Measurements from ENCODE around the gene OR8B4. TPM values are rescaled to one million over a fixed set of nuclear protein-coding genes. Genes with fewer than 3 reads are reported as not detected.
"Not testable (repeated sequence)": the region's sequence is repeated elsewhere in the genome, so short reads cannot be mapped to it uniquely, and the experiment has no call there.

Gene OR8B4
- total RNA-seq, 2 experiments from 2014 or later: not detected

GRCh38 chr11:124403186-124403585 is 21.5 kb downstream of the OR8B4 start:
- H3K27ac Mint-ChIP-seq; H3K9me3 Mint-ChIP-seq (ENCODE audit: low read depth); H3K4me3 Mint-ChIP-seq; H3K27me3 Mint-ChIP-seq; ATAC-seq; H3K36me3 Mint-ChIP-seq (ENCODE audit: low read depth); DNase-seq; POLR2A ChIA-PET; H3K4me1 Mint-ChIP-seq: not testable (repeated sequence)
- CTCF ChIA-PET: interaction anchor here (1.4 to 5.4 kb wide), 3 partner anchors 15 to 192 kb away, joined by 4 to 36 read pairs (median 17); no protein-coding TSS in a partner anchor
- intact Hi-C loops (cut with DNase I, micrococcal nuclease): loop anchor here (5.0 kb wide), 2 partner anchors 184 to 331 kb away; no protein-coding TSS in a partner anchor

GRCh38 chr11:124402326-124402922 is 22.2 kb downstream of the OR8B4 start:
- no peaks in the 10 kb centered on the region for H3K36me3 Mint-ChIP-seq (ENCODE audit: low read depth)
- ChIA-PET CTCF (interaction anchor here (0.6 to 5.4 kb wide), 13 partner anchors 9 to 213 kb away, joined by 3 to 36 read pairs (median 4); no protein-coding TSS in a partner anchor), POLR2A (no interaction called here)
- peaks cover 4% of the 10 kb centered on the region for H3K27me3 Mint-ChIP-seq
- no peak overlapping the region for H3K4me3 Mint-ChIP-seq
- no peak overlapping the region for H3K27ac Mint-ChIP-seq
- no peaks in the 10 kb centered on the region for H3K9me3 Mint-ChIP-seq (ENCODE audit: low read depth)
- peaks cover 2% of the 10 kb centered on the region for H3K4me1 Mint-ChIP-seq
- DNase-seq: peak; percentile 82
- peak; percentile 93 for ATAC-seq
- intact Hi-C loops (cut with DNase I, micrococcal nuclease): loop anchor here (1.0 to 5.0 kb wide), 3 partner anchors 184 to 330 kb away; no protein-coding TSS in a partner anchor

- intact Hi-C loops (cut with DNase I, micrococcal nuclease): no loop called here
- Mint-ChIP-seq H3K4me1 (peaks cover 2% of the 10 kb centered on the region), H3K9me3 (ENCODE audit: low read depth) (no peaks in the 10 kb centered on the region)
Observed at GRCh38 chr11:124398924-124399323, 25.7 kb downstream of the OR8B4 start, which contains the start of gene OR8B3. Gene OR8B3, minus strand, starts transcription at chr11:124399024. Its CDS starts 1,673 bp downstream, at chr11:124397351.

DNA sequence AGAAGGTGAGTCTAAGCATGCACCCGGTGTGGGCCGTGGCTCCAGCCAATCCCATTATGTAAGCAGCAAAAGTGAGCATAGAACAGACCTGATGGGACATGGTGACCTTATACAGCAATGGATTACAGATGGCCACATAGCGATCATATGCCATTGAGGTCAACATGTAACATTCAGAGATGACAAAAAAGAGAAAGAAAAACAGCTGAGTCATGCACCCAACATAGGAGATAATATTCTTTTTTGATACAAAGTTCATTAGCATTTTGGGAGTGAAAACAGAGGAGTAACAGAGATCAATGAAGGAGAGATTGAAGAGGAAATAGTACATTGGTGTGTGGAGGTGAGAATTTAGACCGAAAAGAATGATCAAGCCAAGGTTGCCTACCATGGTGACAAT is 27.8 kb downstream of the OR8B4 start:
- CTCF ChIA-PET; H3K4me3 Mint-ChIP-seq; intact Hi-C loops (cut with DNase I, micrococcal nuclease); POLR2A ChIA-PET; H3K27ac Mint-ChIP-seq; H3K4me1 Mint-ChIP-seq; ATAC-seq; H3K27me3 Mint-ChIP-seq; H3K9me3 Mint-ChIP-seq (ENCODE audit: low read depth); DNase-seq; H3K36me3 Mint-ChIP-seq (ENCODE audit: low read depth): not testable (repeated sequence)

More at GRCh38 chr11:124398924-124399323, 25.7 kb downstream of the OR8B4 start, which contains the start of gene OR8B3:
- peaks cover 2% of the 10 kb centered on the region for H3K27me3 Mint-ChIP-seq
- POLR2A ChIA-PET: no interaction called here
- DNase-seq (no peak), ATAC-seq (no peak)
- CTCF ChIA-PET: no interaction called here
- H3K27ac Mint-ChIP-seq: no peak within 1 kb of the TSS
- H3K36me3 Mint-ChIP-seq (ENCODE audit: low read depth): no peaks in the 10 kb centered on the region
- H3K4me3 Mint-ChIP-seq: no peak within 1 kb of the TSS

- DNase-seq (peak; percentile 4), ATAC-seq (no peak)
- CTCF ChIA-PET: no interaction called here
- Mint-ChIP-seq H3K27ac (no peak overlapping the region), H3K9me3 (ENCODE audit: low read depth) (no peaks in the 10 kb centered on the region), H3K27me3 (peaks cover 9% of the 10 kb centered on the region), H3K4me1 (no peaks in the 10 kb centered on the region), H3K4me3 (no peak overlapping the region), H3K36me3 (ENCODE audit: low read depth) (no peaks in the 10 kb centered on the region)
- intact Hi-C loops (cut with DNase I, micrococcal nuclease): no loop called here
- POLR2A ChIA-PET: no interaction called here
Observed at GRCh38 chr11:124394408-124394807, 30.3 kb downstream of the OR8B4 start.

DNA sequence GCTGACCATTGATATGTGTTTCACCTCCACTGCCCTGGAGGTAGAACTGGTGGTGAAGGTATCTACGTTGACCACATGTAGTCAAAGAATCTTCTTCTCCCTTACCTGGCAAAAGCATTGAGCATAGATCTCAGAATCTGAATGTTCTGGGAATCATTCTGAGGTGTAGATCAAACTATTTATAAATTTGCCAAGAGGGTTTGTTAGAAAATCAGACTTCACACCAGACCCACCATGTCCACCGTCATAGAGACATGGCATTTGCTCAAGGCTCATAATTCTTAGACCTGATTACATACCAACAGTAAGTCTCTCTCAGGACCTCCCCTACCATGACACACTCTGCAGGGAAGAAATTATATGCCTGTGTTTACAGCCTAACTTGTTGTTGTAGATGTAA is 40.3 kb downstream of the OR8B4 start, which contains the start of gene OR8B2:
OR8B2 (minus strand) TSS at position 101 of the 400 bp plus-strand sequence. CDS start 1,156 bp downstream, outside the sequence.
- intact Hi-C loops (cut with DNase I, micrococcal nuclease): no loop called here

GRCh38 chr11:124382857-124383256 is 41.8 kb downstream of the OR8B4 start:
- H3K4me1 Mint-ChIP-seq; CTCF ChIA-PET; H3K9me3 Mint-ChIP-seq (ENCODE audit: low read depth); H3K27ac Mint-ChIP-seq; H3K4me3 Mint-ChIP-seq; DNase-seq; intact Hi-C loops (cut with DNase I, micrococcal nuclease); H3K36me3 Mint-ChIP-seq (ENCODE audit: low read depth); H3K27me3 Mint-ChIP-seq; POLR2A ChIA-PET; ATAC-seq: not testable (repeated sequence)

More for the DNA sequence above, 40.3 kb downstream of the OR8B4 start, which contains the start of gene OR8B2:
- no peaks in the 10 kb centered on the region for H3K9me3 Mint-ChIP-seq (ENCODE audit: low read depth)
- H3K27ac Mint-ChIP-seq: no peak within 1 kb of the TSS
- no peaks in the 10 kb centered on the region for H3K36me3 Mint-ChIP-seq (ENCODE audit: low read depth)
- ATAC-seq (no peak), DNase-seq (no peak)
- ChIA-PET CTCF (no interaction called here), POLR2A (no interaction called here)
- H3K4me3 Mint-ChIP-seq: no peak within 1 kb of the TSS
- H3K27me3 Mint-ChIP-seq: peaks cover 7% of the 10 kb centered on the region
- no peaks in the 10 kb centered on the region for H3K4me1 Mint-ChIP-seq

- CTCF ChIA-PET: no interaction called here
- Mint-ChIP-seq H3K27me3 (peaks cover 4% of the 10 kb centered on the region), H3K36me3 (ENCODE audit: low read depth) (no peaks in the 10 kb centered on the region), H3K9me3 (ENCODE audit: low read depth) (no peaks in the 10 kb centered on the region), H3K4me1 (no peaks in the 10 kb centered on the region), H3K4me3 (no peak overlapping the region), H3K27ac (no peak overlapping the region)
- DNase-seq: no peak
- intact Hi-C loops (cut with DNase I, micrococcal nuclease): no loop called here
- ATAC-seq: no peak
- POLR2A ChIA-PET: no interaction called here
Observed at GRCh38 chr11:124380585-124380984, 44.1 kb downstream of the OR8B4 start.

- Mint-ChIP-seq H3K36me3 (ENCODE audit: low read depth) (no peaks in the 10 kb centered on the region), H3K4me3 (no peak overlapping the region), H3K27me3 (peaks cover 2% of the 10 kb centered on the region), H3K27ac (no peak overlapping the region), H3K9me3 (ENCODE audit: low read depth) (no peaks in the 10 kb centered on the region), H3K4me1 (no peaks in the 10 kb centered on the region)
- ATAC-seq (no peak), DNase-seq (no peak)
- intact Hi-C loops (cut with DNase I, micrococcal nuclease): no loop called here
- POLR2A ChIA-PET: no interaction called here
- CTCF ChIA-PET: no interaction called here
Observed at GRCh38 chr11:124376280-124376679, 48.4 kb downstream of the OR8B4 start.

Other genes with a start within 250 kb of the OR8B4 start
- gene OR10D3, start 241.5 kb downstream of the OR8B4 start, total RNA-seq: not detected
- not detected for gene OR8G1, start 183.8 kb downstream of the OR8B4 start, total RNA-seq
- gene OR8G5, start 168.5 kb downstream of the OR8B4 start, total RNA-seq: not detected
- gene OR8D1, start 110.9 kb downstream of the OR8B4 start, total RNA-seq: not detected
- gene OR8D2, start 104.7 kb downstream of the OR8B4 start, total RNA-seq: not detected
- gene OR8B2, start 40.4 kb downstream of the OR8B4 start, total RNA-seq: not detected
- gene OR8B3, start 25.8 kb downstream of the OR8B4 start, total RNA-seq: not detected
- not detected for gene OR8B8, start 20.8 kb upstream of the OR8B4 start, total RNA-seq
- gene OR8B12, start 118.8 kb upstream of the OR8B4 start, total RNA-seq: not detected
- gene OR8A1, start 145.1 kb upstream of the OR8B4 start, total RNA-seq: not detected
- not detected for gene PANX3, start 186.6 kb upstream of the OR8B4 start, total RNA-seq
- gene TBRG1, start 198.0 kb upstream of the OR8B4 start, total RNA-seq: 10 to 100 TPM; 29.6 to 40.6 TPM
- gene SIAE, start 248.9 kb upstream of the OR8B4 start, total RNA-seq: 10 to 100 TPM in 1 of 2 experiments, 1 to 10 TPM in 1; 9.4 to 12.2 TPM
- 1 to 10 TPM; 3.9 to 4.7 TPM for gene SPA17, start 249.0 kb upstream of the OR8B4 start, total RNA-seq